WTC11 (cell line): Measurements from ENCODE around the gene NDUFAF7. TPM values are rescaled to one million over a fixed set of nuclear protein-coding genes. Genes with fewer than 3 reads are reported as not detected.
A peak's percentile ranks its signal among the peaks of the same experiment; 100 is the strongest.

ENCODE experiments used
- ATAC-seq: fragments of 200-7000 bp; cut with Tn5 transposase; 2 replicates; pipeline ENCODE4 v1.10.0; 2021; ENCODE audit warnings: mild to moderate bottlenecking, moderate library complexity
- CTCF ChIA-PET: fragments of 300-600 bp; sonication (Branson Sonifier 250); formaldehyde crosslinking; loops from one replicate; lab custom pipeline; 2021; ENCODE audit warnings: antibody characterized with exemption; lab: Charles Lee
- POLR2A ChIA-PET: fragments of 350-600 bp; sonication (Branson Sonifier 250); formaldehyde crosslinking; loops from one replicate; lab custom pipeline; 2021; ENCODE audit warnings: antibody characterized with exemption; lab: Charles Lee
- DNase-seq: peaks from one replicate; pipeline ENCODE4 v3.0.0; 2021; ENCODE audit warnings: low spot score
- H3K27ac Mint-ChIP-seq: 2 replicates; pipeline ENCODE4 v1.8.0; 2021; ENCODE audit warnings: mixed read lengths
- H3K27me3 Mint-ChIP-seq: 2 replicates; pipeline ENCODE4 v1.8.0; 2021; ENCODE audit warnings: low read depth, mild to moderate bottlenecking, moderate library complexity, mixed read lengths
- H3K36me3 Mint-ChIP-seq: 2 replicates; pipeline ENCODE4 v1.8.0; 2021; ENCODE audit warnings: mixed read lengths
- H3K4me1 Mint-ChIP-seq: 2 replicates; pipeline ENCODE4 v1.8.0; 2022; ENCODE audit warnings: mixed read lengths
- H3K4me3 Mint-ChIP-seq: 2 replicates; pipeline ENCODE4 v1.8.0; 2021; ENCODE audit warnings: mild to moderate bottlenecking, moderate library complexity, mixed read lengths
- H3K9me3 Mint-ChIP-seq: 2 replicates; pipeline ENCODE4 v1.8.0; 2021; ENCODE audit warnings: mixed read lengths
- GTF2I ChIP-seq: fragments of 250-450 bp; sonication (Bioruptor Pico); conservative IDR thresholded peaks from 2 replicates; pipeline ENCODE4 v1.4.0; 2021; ENCODE audit warnings: mild to moderate bottlenecking
- NR1H2 ChIP-seq: sonication (generic); formaldehyde crosslinking; IDR thresholded peaks from 2 replicates; pipeline ENCODE4 v1.9.0; 2021; ENCODE audit warnings: mild to moderate bottlenecking, moderate library complexity, missing genetic modification reagents
- OVOL2 ChIP-seq: fragments of 250-450 bp; sonication (Bioruptor Pico); IDR thresholded peaks from 2 replicates; pipeline ENCODE4 v1.9.0; 2021; ENCODE audit warnings: mild to moderate bottlenecking, borderline replicate concordance
- SOX15 ChIP-seq: fragments of 250-450 bp; sonication (Bioruptor Pico); IDR thresholded peaks from 2 replicates; pipeline ENCODE4 v1.9.0; 2021; ENCODE audit warnings: mild to moderate bottlenecking
- USF2 ChIP-seq: sonication (generic); formaldehyde crosslinking; IDR thresholded peaks from 2 replicates; pipeline ENCODE4 v1.8.1; 2023; ENCODE audit warnings: mild to moderate bottlenecking, missing genetic modification reagents, moderate library complexity
- ZBTB21 ChIP-seq: sonication (generic); formaldehyde crosslinking; IDR thresholded peaks from 2 replicates; pipeline ENCODE4 v1.8.1; 2023; ENCODE audit warnings: mild to moderate bottlenecking, missing genetic modification reagents, borderline replicate concordance
- ZNF138 ChIP-seq: sonication (generic); formaldehyde crosslinking; conservative IDR thresholded peaks from 2 replicates; pipeline ENCODE4 v1.8.1; 2022; ENCODE audit warnings: mild to moderate bottlenecking, moderate library complexity, missing genetic modification reagents
- ZNF317 ChIP-seq: sonication (generic); formaldehyde crosslinking; IDR thresholded peaks from 2 replicates; pipeline ENCODE4 v1.8.1; 2023; ENCODE audit warnings: low read depth, mild to moderate bottlenecking, moderate library complexity, missing genetic modification reagents, borderline replicate concordance
- ZNF512 ChIP-seq: sonication (generic); formaldehyde crosslinking; IDR thresholded peaks from 2 replicates; pipeline ENCODE4 v1.8.1; 2022; ENCODE audit warnings: missing genetic modification reagents, borderline replicate concordance
- total RNA-seq: library from RNA; stranded (reverse); gene quantifications from 3 replicates; pipeline ENCODE4 v1.2.3, GENCODE V29; 2021
- TF ChIP-seq, protein P1 (sequence below): sonication (generic); formaldehyde crosslinking; IDR thresholded peaks from 2 replicates; pipeline ENCODE4 v1.8.0; 2023; ENCODE audit warnings: mild to moderate bottlenecking, missing genetic modification reagents
- TF ChIP-seq, protein P2 (sequence below): sonication (generic); formaldehyde crosslinking; IDR thresholded peaks from 2 replicates; pipeline ENCODE4 v1.8.1; 2023; ENCODE audit warnings: mild to moderate bottlenecking, missing genetic modification reagents, moderate library complexity
- TF ChIP-seq, protein P3 (sequence below): sonication (generic); formaldehyde crosslinking; conservative IDR thresholded peaks from 2 replicates; pipeline ENCODE4 v1.8.1; 2022; ENCODE audit warnings: mild to moderate bottlenecking, missing genetic modification reagents
- TF ChIP-seq, protein P4 (sequence below): fragments of 250-450 bp; sonication (Bioruptor Pico); IDR thresholded peaks from 2 replicates; pipeline ENCODE4 v1.8.0; 2021; ENCODE audit warnings: mild to moderate bottlenecking
- TF ChIP-seq, protein P5 (sequence below): sonication (generic); formaldehyde crosslinking; conservative IDR thresholded peaks from 2 replicates; pipeline ENCODE4 v1.8.1; 2023; ENCODE audit warnings: mild to moderate bottlenecking, low read depth, missing genetic modification reagents, moderate library complexity
- TF ChIP-seq, protein P6 (sequence below): sonication (generic); formaldehyde crosslinking; IDR thresholded peaks from 2 replicates; pipeline ENCODE4 v1.8.1; 2023; ENCODE audit warnings: mild to moderate bottlenecking, missing genetic modification reagents
- TF ChIP-seq, protein P7 (sequence below): fragments of 250-450 bp; sonication (Bioruptor Pico); IDR thresholded peaks from 2 replicates; pipeline ENCODE4 v2.1.2; 2022; ENCODE audit warnings: mild to moderate bottlenecking, moderate library complexity

Gene NDUFAF7
- total RNA-seq, 1 experiment from 2014 or later: 57.8 TPM

GRCh38 chr2:37230581-37230980 lies 877 bp upstream of the NDUFAF7 start (continued):
- TF ChIP-seq, protein P1, sequence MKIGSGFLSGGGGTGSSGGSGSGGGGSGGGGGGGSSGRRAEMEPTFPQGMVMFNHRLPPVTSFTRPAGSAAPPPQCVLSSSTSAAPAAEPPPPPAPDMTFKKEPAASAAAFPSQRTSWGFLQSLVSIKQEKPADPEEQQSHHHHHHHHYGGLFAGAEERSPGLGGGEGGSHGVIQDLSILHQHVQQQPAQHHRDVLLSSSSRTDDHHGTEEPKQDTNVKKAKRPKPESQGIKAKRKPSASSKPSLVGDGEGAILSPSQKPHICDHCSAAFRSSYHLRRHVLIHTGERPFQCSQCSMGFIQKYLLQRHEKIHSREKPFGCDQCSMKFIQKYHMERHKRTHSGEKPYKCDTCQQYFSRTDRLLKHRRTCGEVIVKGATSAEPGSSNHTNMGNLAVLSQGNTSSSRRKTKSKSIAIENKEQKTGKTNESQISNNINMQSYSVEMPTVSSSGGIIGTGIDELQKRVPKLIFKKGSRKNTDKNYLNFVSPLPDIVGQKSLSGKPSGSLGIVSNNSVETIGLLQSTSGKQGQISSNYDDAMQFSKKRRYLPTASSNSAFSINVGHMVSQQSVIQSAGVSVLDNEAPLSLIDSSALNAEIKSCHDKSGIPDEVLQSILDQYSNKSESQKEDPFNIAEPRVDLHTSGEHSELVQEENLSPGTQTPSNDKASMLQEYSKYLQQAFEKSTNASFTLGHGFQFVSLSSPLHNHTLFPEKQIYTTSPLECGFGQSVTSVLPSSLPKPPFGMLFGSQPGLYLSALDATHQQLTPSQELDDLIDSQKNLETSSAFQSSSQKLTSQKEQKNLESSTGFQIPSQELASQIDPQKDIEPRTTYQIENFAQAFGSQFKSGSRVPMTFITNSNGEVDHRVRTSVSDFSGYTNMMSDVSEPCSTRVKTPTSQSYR (CRISPR knock-in tag): no peak
- TF ChIP-seq SOX15 (CRISPR knock-in tag): no peak

GRCh38 chr2:37232131-37232933 lies 874 bp downstream of the NDUFAF7 start:
- H3K4me3 Mint-ChIP-seq: no peak overlapping the region
- H3K4me1 Mint-ChIP-seq: peaks cover 35% of the 10 kb centered on the region
- peaks cover 43% of the 10 kb centered on the region for H3K36me3 Mint-ChIP-seq
- no peak for TF ChIP-seq NR1H2 (CRISPR knock-in tag)
- TF ChIP-seq, protein P2, sequence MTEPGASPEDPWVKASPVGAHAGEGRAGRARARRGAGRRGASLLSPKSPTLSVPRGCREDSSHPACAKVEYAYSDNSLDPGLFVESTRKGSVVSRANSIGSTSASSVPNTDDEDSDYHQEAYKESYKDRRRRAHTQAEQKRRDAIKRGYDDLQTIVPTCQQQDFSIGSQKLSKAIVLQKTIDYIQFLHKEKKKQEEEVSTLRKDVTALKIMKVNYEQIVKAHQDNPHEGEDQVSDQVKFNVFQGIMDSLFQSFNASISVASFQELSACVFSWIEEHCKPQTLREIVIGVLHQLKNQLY (CRISPR knock-in tag): peak; percentile 57; the same call in 1 of the 2 replicates
- no peak overlapping the region for H3K27ac Mint-ChIP-seq
- H3K9me3 Mint-ChIP-seq: peaks cover 8% of the 10 kb centered on the region
- POLR2A ChIA-PET: interaction anchor here (0.5 to 0.8 kb wide), 4 partner anchors 11 to 175 kb away, joined by 3 read pairs; no protein-coding TSS in a partner anchor
- DNase-seq: peak; percentile 13
- peak; percentile 14 for ATAC-seq
- no peaks in the 10 kb centered on the region for H3K27me3 Mint-ChIP-seq
- CTCF ChIA-PET: interaction anchor here (1.0 to 1.6 kb wide), 4 partner anchors 10 to 447 kb away, joined by 3 to 4 read pairs (median 3); no protein-coding TSS in a partner anchor

- Mint-ChIP-seq H3K27ac (peak overlapping the region; percentile 43), H3K36me3 (peaks cover 85% of the 10 kb centered on the region), H3K4me1 (peaks cover 4% of the 10 kb centered on the region; the same call in 1 of the 2 replicates), H3K9me3 (no peaks in the 10 kb centered on the region), H3K4me3 (no peak overlapping the region), H3K27me3 (no peaks in the 10 kb centered on the region)
- ATAC-seq (no peak), DNase-seq (no peak)
- ChIA-PET CTCF (no interaction called here), POLR2A (interaction anchor here (0.9 kb wide), 1 partner anchor 11 kb away, joined by 5 read pairs; no protein-coding TSS in a partner anchor)
- no peak for TF ChIP-seq ZBTB21 (CRISPR knock-in tag)
- TF ChIP-seq USF2: no peak
- no peak for TF ChIP-seq ZNF512 (CRISPR knock-in tag)
- TF ChIP-seq, protein P3, sequence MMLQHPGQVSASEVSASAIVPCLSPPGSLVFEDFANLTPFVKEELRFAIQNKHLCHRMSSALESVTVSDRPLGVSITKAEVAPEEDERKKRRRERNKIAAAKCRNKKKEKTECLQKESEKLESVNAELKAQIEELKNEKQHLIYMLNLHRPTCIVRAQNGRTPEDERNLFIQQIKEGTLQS: no peak
- TF ChIP-seq ZNF317 (CRISPR knock-in tag): no peak
- TF ChIP-seq OVOL2 (CRISPR knock-in tag): no peak
- TF ChIP-seq, protein P4, sequence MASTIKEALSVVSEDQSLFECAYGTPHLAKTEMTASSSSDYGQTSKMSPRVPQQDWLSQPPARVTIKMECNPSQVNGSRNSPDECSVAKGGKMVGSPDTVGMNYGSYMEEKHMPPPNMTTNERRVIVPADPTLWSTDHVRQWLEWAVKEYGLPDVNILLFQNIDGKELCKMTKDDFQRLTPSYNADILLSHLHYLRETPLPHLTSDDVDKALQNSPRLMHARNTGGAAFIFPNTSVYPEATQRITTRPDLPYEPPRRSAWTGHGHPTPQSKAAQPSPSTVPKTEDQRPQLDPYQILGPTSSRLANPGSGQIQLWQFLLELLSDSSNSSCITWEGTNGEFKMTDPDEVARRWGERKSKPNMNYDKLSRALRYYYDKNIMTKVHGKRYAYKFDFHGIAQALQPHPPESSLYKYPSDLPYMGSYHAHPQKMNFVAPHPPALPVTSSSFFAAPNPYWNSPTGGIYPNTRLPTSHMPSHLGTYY (CRISPR knock-in tag): no peak
- no peak for TF ChIP-seq GTF2I
- TF ChIP-seq, protein P5, sequence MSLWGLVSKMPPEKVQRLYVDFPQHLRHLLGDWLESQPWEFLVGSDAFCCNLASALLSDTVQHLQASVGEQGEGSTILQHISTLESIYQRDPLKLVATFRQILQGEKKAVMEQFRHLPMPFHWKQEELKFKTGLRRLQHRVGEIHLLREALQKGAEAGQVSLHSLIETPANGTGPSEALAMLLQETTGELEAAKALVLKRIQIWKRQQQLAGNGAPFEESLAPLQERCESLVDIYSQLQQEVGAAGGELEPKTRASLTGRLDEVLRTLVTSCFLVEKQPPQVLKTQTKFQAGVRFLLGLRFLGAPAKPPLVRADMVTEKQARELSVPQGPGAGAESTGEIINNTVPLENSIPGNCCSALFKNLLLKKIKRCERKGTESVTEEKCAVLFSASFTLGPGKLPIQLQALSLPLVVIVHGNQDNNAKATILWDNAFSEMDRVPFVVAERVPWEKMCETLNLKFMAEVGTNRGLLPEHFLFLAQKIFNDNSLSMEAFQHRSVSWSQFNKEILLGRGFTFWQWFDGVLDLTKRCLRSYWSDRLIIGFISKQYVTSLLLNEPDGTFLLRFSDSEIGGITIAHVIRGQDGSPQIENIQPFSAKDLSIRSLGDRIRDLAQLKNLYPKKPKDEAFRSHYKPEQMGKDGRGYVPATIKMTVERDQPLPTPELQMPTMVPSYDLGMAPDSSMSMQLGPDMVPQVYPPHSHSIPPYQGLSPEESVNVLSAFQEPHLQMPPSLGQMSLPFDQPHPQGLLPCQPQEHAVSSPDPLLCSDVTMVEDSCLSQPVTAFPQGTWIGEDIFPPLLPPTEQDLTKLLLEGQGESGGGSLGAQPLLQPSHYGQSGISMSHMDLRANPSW: no peak
- TF ChIP-seq, protein P6, sequence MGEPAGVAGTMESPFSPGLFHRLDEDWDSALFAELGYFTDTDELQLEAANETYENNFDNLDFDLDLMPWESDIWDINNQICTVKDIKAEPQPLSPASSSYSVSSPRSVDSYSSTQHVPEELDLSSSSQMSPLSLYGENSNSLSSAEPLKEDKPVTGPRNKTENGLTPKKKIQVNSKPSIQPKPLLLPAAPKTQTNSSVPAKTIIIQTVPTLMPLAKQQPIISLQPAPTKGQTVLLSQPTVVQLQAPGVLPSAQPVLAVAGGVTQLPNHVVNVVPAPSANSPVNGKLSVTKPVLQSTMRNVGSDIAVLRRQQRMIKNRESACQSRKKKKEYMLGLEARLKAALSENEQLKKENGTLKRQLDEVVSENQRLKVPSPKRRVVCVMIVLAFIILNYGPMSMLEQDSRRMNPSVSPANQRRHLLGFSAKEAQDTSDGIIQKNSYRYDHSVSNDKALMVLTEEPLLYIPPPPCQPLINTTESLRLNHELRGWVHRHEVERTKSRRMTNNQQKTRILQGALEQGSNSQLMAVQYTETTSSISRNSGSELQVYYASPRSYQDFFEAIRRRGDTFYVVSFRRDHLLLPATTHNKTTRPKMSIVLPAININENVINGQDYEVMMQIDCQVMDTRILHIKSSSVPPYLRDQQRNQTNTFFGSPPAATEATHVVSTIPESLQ: no peak
- TF ChIP-seq ZNF138 (CRISPR knock-in tag): no peak
- TF ChIP-seq, protein P7, sequence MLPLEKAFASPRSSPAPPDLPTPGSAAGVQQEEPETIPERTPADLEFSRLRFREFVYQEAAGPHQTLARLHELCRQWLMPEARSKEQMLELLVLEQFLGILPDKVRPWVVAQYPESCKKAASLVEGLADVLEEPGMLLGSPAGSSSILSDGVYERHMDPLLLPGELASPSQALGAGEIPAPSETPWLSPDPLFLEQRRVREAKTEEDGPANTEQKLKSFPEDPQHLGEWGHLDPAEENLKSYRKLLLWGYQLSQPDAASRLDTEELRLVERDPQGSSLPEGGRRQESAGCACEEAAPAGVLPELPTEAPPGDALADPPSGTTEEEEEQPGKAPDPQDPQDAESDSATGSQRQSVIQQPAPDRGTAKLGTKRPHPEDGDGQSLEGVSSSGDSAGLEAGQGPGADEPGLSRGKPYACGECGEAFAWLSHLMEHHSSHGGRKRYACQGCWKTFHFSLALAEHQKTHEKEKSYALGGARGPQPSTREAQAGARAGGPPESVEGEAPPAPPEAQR (CRISPR knock-in tag): no peak
Measured at GRCh38 chr2:37243435-37243834, 12.0 kb downstream of the NDUFAF7 start.
